GM19395 (cell line): ENCODE data around the gene DRAM2.
"Not testable (repeated sequence)": the region's sequence is repeated elsewhere in the genome, so short reads cannot be mapped to it uniquely, and the experiment has no call there.

Source experiments
- ATAC-seq: cut with Tn5 transposase; IDR thresholded peaks from one replicate; pipeline ENCODE4 v1.9.1; 2021; ENCODE audit warnings: mild to moderate bottlenecking, moderate library complexity; ENCODE audit not compliant: unreplicated experiment

The DRAM2 gene

GRCh38 chr1:111084999-111085398 is 54.9 kb downstream of the DRAM2 start:
- ATAC-seq, result no peak

GRCh38 chr1:111082421-111083203 is 57.3 kb downstream of the DRAM2 start:
- no peak for ATAC-seq

GRCh38 chr1:111079329-111079728 is 60.6 kb downstream of the DRAM2 start:
- not testable (repeated sequence) for ATAC-seq

GRCh38 chr1:111077312-111077711 is 62.6 kb downstream of the DRAM2 start:
- ATAC-seq, result not testable (repeated sequence)
